OCI-M2 (cell line): ENCODE measurements around the gene CSF1.
"Not testable (repeated sequence)": the region's sequence is repeated elsewhere in the genome, so short reads cannot be mapped to it uniquely, and the experiment has no call there.

Experiments used
- DNase-seq: peaks from one replicate; lab custom pipeline; 2025; ENCODE audit not compliant: unreplicated experiment; lab: John Stamatoyannopoulos, UW

The CSF1 gene

GRCh38 chr1:109910123-109910962, at the start of gene CSF1:
Gene CSF1 (plus strand): TSS chr1:109910849. CDS start chr1:109911024, 175 bp downstream.
- no peak for DNase-seq

GRCh38 chr1:109861616-109862015, 49.0 kb upstream of the CSF1 start:
- DNase-seq: not testable (repeated sequence)

- no peak for DNase-seq
Measured at GRCh38 chr1:109863667-109864046, 47.0 kb upstream of the CSF1 start.

GRCh38 chr1:109864047-109864822, 46.4 kb upstream of the CSF1 start:
- DNase-seq: no peak

- no peak for DNase-seq
Measured at GRCh38 chr1:109864930-109865612, 45.6 kb upstream of the CSF1 start.

- no peak for DNase-seq
Measured at GRCh38 chr1:109866071-109866470, 44.6 kb upstream of the CSF1 start.

- no peak for DNase-seq
Measured at GRCh38 chr1:109873278-109874175, 37.1 kb upstream of the CSF1 start.

GRCh38 chr1:109874445-109874844, 36.2 kb upstream of the CSF1 start:
- no peak for DNase-seq

- DNase-seq: no peak
Measured at GRCh38 chr1:109875874-109876273, 34.8 kb upstream of the CSF1 start.

GRCh38 chr1:109876617-109877316, 33.9 kb upstream of the CSF1 start:
- no peak for DNase-seq

GRCh38 chr1:109877317-109877771, 33.3 kb upstream of the CSF1 start:
- DNase-seq: no peak

- no peak for DNase-seq
Measured at GRCh38 chr1:109877776-109878175, 32.9 kb upstream of the CSF1 start.

GRCh38 chr1:109878531-109879104, 32.0 kb upstream of the CSF1 start:
- no peak for DNase-seq

GRCh38 chr1:109879371-109879770, 31.3 kb upstream of the CSF1 start:
- DNase-seq: not testable (repeated sequence)

GRCh38 chr1:109879881-109880525, 30.6 kb upstream of the CSF1 start:
- no peak for DNase-seq

GRCh38 chr1:109880971-109881894, 29.4 kb upstream of the CSF1 start:
- no peak for DNase-seq

- DNase-seq: no peak
Measured at GRCh38 chr1:109881906-109882287, 28.8 kb upstream of the CSF1 start.
